GM12878 (cell line): Measurements from ENCODE around the gene TMC5. TPM values are rescaled to one million over a fixed set of nuclear protein-coding genes. Genes with fewer than 3 reads are reported as not detected.

Source experiments
- ATAC-seq: fragments of 200-7000 bp; cut with Tn5 transposase; 3 replicates; pipeline ENCODE4 v1.9.1; 2020; ENCODE audit warnings: mild to moderate bottlenecking, moderate library complexity
- BruUV-seq: library from RNA; stranded (reverse); fragments of 400-500 nt; replicated peaks from 2 replicates; lab custom pipeline; 2021; lab: Mats Ljungman, UMichigan
- CTCF ChIA-PET: fragments of 300-600 bp; sonication (Branson Sonifier 250); formaldehyde crosslinking; extraction: SDS; loops from one replicate; lab custom pipeline; 2021; ENCODE audit warnings: inconsistent platforms; lab: Yijun Ruan, JAX
- POLR2A ChIA-PET: fragments of 350-600 bp; formaldehyde crosslinking; extraction: SDS; loops from one replicate; lab custom pipeline; 2021; ENCODE audit warnings: inconsistent platforms; lab: Charles Lee
- RAD21 ChIA-PET: fragments of 300-600 bp; sonication (Branson Sonifier 250); formaldehyde crosslinking; loops from one replicate; lab custom pipeline; 2023; ENCODE audit warnings: antibody characterized with exemption; ENCODE audit not compliant: unreplicated experiment; lab: Charles Lee
- SMC1A ChIA-PET: fragments of 300-600 bp; sonication (Branson Sonifier 250); formaldehyde crosslinking; loops from one replicate; lab custom pipeline; 2023; ENCODE audit not compliant: unreplicated experiment, uncharacterized antibody; lab: Charles Lee
- DNase-seq: peaks from one replicate; pipeline ENCODE4 v3.0.0-alpha.2; 2011; ENCODE audit warnings: low read depth, low spot score
- FAIRE-seq: peaks from 3 replicates; lab custom pipeline; 2011; peaks lifted over from hg19 to GRCh38; lab: Jason Lieb, UNC
- H2AFZ ChIP-seq: 2 replicates; pipeline ENCODE4 v1.6.0; 2011; ENCODE audit warnings: low read depth, low read length, control low read depth; ENCODE audit not compliant: control insufficient read depth
- H3K27ac ChIP-seq: 2 replicates; pipeline ENCODE4 v1.5.1; 2011; ENCODE audit warnings: control low read depth; ENCODE audit not compliant: control insufficient read depth, insufficient read depth
- H3K27me3 ChIP-seq, 2 experiments: replicated peaks in 1 of 2; 2 replicates each; pipeline versions ENCODE4 v1.6.0 to v1.6.1; 2011; ENCODE audit warnings: low read length in 1 of 2; ENCODE audit not compliant: control insufficient read depth in 2 of 2, insufficient read depth in 2 of 2
- H3K36me3 ChIP-seq, 2 experiments: 2 replicates each; pipeline ENCODE4 v1.5.1; 2011; ENCODE audit warnings: low read length in 1 of 2; ENCODE audit not compliant: control insufficient read depth in 2 of 2, insufficient read depth in 2 of 2
- H3K4me1 ChIP-seq: 2 replicates; pipeline ENCODE4 v1.6.1; 2011; ENCODE audit warnings: mild to moderate bottlenecking, low read length, moderate library complexity, mixed read lengths; ENCODE audit not compliant: control insufficient read depth, insufficient read depth
- H3K4me2 ChIP-seq: 2 replicates; pipeline ENCODE4 v1.6.0; 2011; ENCODE audit warnings: control low read depth; ENCODE audit not compliant: control insufficient read depth, insufficient read depth
- H3K4me3 ChIP-seq: fragments of 200-600 bp; sonication (generic); 2 replicates; pipeline ENCODE4 v1.5.1; 2016
- H3K79me2 ChIP-seq: 2 replicates; pipeline ENCODE4 v1.6.0; 2011; ENCODE audit warnings: low read length; ENCODE audit not compliant: control insufficient read depth, insufficient read depth
- H3K9ac ChIP-seq: 2 replicates; pipeline ENCODE4 v1.8.0; 2011; ENCODE audit warnings: low read length, control low read depth, mixed read lengths; ENCODE audit not compliant: control insufficient read depth, insufficient read depth
- H3K9me3 ChIP-seq: replicated peaks from 3 replicates; pipeline ENCODE4 v1.5.1; 2011; ENCODE audit warnings: mild to moderate bottlenecking, low read length; ENCODE audit not compliant: control insufficient read depth, insufficient read depth
- H4K20me1 ChIP-seq: 2 replicates; pipeline ENCODE4 v1.6.0; 2011; ENCODE audit not compliant: control insufficient read depth, insufficient read depth
- CEBPZ ChIP-seq: fragments of 150-350 bp; IDR thresholded peaks from 2 replicates; pipeline ENCODE4 v1.6.1; 2016; ENCODE audit warnings: low read depth, low read length
- EP300 ChIP-seq, 2 experiments: fragments of 150-350 bp in 1 of 2; IDR thresholded peaks; 2 replicates each; pipeline ENCODE4 v1.6.1; 2011 to 2012; ENCODE audit warnings: low read depth in 2 of 2, low read length in 2 of 2, borderline replicate concordance in 1 of 2, improper control_type of control experiment in 1 of 2, inconsistent platforms in 1 of 2; ENCODE audit not compliant: control insufficient read depth in 1 of 2
- FOXM1 ChIP-seq: IDR thresholded peaks from 2 replicates; pipeline ENCODE4 v1.6.1; 2012; ENCODE audit warnings: low read depth, mild to moderate bottlenecking, inconsistent platforms, low read length, moderate library complexity
- IKZF1 ChIP-seq: fragments of 450-650 bp; conservative IDR thresholded peaks from 2 replicates; pipeline ENCODE4 v1.6.1; 2017; ENCODE audit warnings: antibody characterized with exemption, mild to moderate bottlenecking
- MYB ChIP-seq: fragments of 150-350 bp; IDR thresholded peaks from 2 replicates; pipeline ENCODE4 v1.6.1; 2014; ENCODE audit warnings: mild to moderate bottlenecking, low read depth, low read length, borderline replicate concordance
- RBBP5 ChIP-seq: fragments of 200-600 bp; sonication (generic); conservative IDR thresholded peaks from 2 replicates; pipeline ENCODE4 v1.6.1; 2016
- RCOR1 ChIP-seq: conservative IDR thresholded peaks from 2 replicates; pipeline ENCODE4 v1.6.1; 2012; ENCODE audit warnings: low read depth, low read length, improper control_type of control experiment
- SMARCA5 ChIP-seq: fragments of 450-650 bp; IDR thresholded peaks from 2 replicates; pipeline ENCODE4 v1.6.1; 2017; ENCODE audit warnings: mild to moderate bottlenecking
- SUZ12 ChIP-seq: fragments of 200-600 bp; sonication (generic); IDR thresholded peaks from one replicate; pipeline ENCODE4 v1.6.1; 2018; ENCODE audit warnings: antibody characterized with exemption, mild to moderate bottlenecking; ENCODE audit not compliant: unreplicated experiment
- WGBS: methylation state at CpG from one replicate; pipeline ENCODE4 v1.1.6; 2016; ENCODE audit warnings: low lambda C conversion rate; ENCODE audit not compliant: insufficient replicate concordance, insufficient coverage; ENCODE audit errors: missing lambda C conversion rate; 5-methylcytosine and 5-hydroxymethylcytosine counted together
- in situ Hi-C: fragments of 300-500 bp; cut with MboI; formaldehyde crosslinking; loops from 9 replicates; pipeline ENCODE4 v1.14.3; 2018; ENCODE audit warnings: mixed read lengths
- intact Hi-C: fragments of 100-400 bp; cut with micrococcal nuclease; formaldehyde crosslinking; loops from one replicate; pipeline ENCODE4 v1.14.2; 2022; ENCODE audit not compliant: unreplicated experiment
- polyA plus RNA-seq, 11 experiments: library from polyadenylated mRNA; depleted of rRNA in 4 of 11; unstranded in 6 of 11; stranded (reverse) in 5 of 11; fragments of >200 nt; fragmentation: Nextera tagmentation in 4 of 11; fragmentation: Illumina TruSeq in 1 of 11; extraction: Ambion mirVana in 4 of 11; extraction: Trizol in 1 of 11; gene quantifications; 1 replicate in 1 of 11; 2 replicates in 10 of 11; pipeline versions ENCODE4 v1.2.1 to v1.2.3, GENCODE V29; 2011 to 2016; ENCODE audit warnings: inconsistent platforms in 2 of 11, missing spikeins in 2 of 11, low read depth in 1 of 11
- total RNA-seq, 4 experiments: library from RNA; depleted of rRNA in 3 of 4; stranded (reverse); fragments of >200 nt in 3 of 4; fragmentation: Illumina TruSeq in 1 of 4; extraction: Trizol in 1 of 4; gene quantifications; 2 replicates each; pipeline versions ENCODE4 v1.2.1 to v1.2.3, GENCODE V29; 2013 to 2021
- TF ChIP-seq, protein P1 (sequence below): IDR thresholded peaks from 2 replicates; pipeline ENCODE4 v1.6.1; 2011; ENCODE audit warnings: mild to moderate bottlenecking, low read depth, low read length, moderate library complexity; ENCODE audit not compliant: insufficient replicate concordance

TMC5 gene
- total and polyA plus RNA-seq, 10 of the 15 experiments (the other 5 are each of a cell fraction or from before 2014, with no cell fraction given) = 0.01 to 0.10 (median 0.07) TPM; not detected in 5

DNA sequence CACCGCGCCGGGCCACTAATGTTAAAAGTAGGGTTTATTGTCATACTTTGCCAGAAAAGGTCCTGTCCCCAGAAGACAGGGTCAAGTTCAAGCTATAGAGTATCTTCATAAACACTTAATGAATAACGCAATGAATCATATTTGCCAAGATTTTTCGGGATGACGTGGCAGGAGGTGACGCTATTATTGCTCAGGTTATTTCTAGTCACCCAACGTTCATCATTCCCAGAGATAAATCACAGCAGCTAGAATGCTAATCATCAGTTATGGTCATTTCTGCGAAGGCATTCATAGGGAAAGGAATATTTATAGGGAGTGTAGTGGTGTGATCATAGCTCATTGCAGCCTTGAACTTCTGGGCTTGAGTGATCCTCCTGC lies 2.0 kb downstream of the TMC5 start:
- FAIRE-seq = no peak
- ChIA-PET CTCF (interaction anchor here (1.1 kb wide), 1 partner anchor 83 kb away, joined by 3 read pairs; no protein-coding TSS in a partner anchor), SMC1A (no interaction called here), POLR2A (no interaction called here), RAD21 (no interaction called here)
- H3K27me3 ChIP-seq = no peaks in the 10 kb centered on the region
- H3K4me3 ChIP-seq = no peak overlapping the region
- DNase-seq = no peak
- no peak overlapping the region for H3K27ac ChIP-seq
- TF ChIP-seq SUZ12 = no peak
- TF ChIP-seq EP300 (IDR thresholded peaks at IDR 0.05; ENCODE audit: borderline replicate concordance in 1 of 2, control insufficient read depth in 1 of 2, low read depth in 2 of 2, low read length in 2 of 2) = no peak
- TF ChIP-seq RBBP5 = no peak
- TF ChIP-seq, protein P1, sequence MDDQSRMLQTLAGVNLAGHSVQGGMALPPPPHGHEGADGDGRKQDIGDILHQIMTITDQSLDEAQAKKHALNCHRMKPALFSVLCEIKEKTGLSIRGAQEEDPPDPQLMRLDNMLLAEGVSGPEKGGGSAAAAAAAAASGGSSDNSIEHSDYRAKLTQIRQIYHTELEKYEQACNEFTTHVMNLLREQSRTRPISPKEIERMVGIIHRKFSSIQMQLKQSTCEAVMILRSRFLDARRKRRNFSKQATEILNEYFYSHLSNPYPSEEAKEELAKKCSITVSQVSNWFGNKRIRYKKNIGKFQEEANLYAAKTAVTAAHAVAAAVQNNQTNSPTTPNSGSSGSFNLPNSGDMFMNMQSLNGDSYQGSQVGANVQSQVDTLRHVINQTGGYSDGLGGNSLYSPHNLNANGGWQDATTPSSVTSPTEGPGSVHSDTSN = no peak
- no peak for TF ChIP-seq FOXM1
- H3K36me3 ChIP-seq = no peaks in the 10 kb centered on the region
- ATAC-seq = no peak
- H2AFZ ChIP-seq = no peak overlapping the region
- H3K4me2 ChIP-seq = no peak overlapping the region
- WGBS = 81% methylated on average over 9 of the region's 9 CpGs
- no peaks in the 10 kb centered on the region for H3K4me1 ChIP-seq
- no peaks in the 10 kb centered on the region for H3K79me2 ChIP-seq
- H3K9me3 ChIP-seq = no peaks in the 10 kb centered on the region
- H3K9ac ChIP-seq = no peak overlapping the region
- BruUV-seq = no TSS peak
- intact Hi-C loops (no loop called here), in situ Hi-C loops (no loop called here)
- H4K20me1 ChIP-seq = no peaks in the 10 kb centered on the region

DNA sequence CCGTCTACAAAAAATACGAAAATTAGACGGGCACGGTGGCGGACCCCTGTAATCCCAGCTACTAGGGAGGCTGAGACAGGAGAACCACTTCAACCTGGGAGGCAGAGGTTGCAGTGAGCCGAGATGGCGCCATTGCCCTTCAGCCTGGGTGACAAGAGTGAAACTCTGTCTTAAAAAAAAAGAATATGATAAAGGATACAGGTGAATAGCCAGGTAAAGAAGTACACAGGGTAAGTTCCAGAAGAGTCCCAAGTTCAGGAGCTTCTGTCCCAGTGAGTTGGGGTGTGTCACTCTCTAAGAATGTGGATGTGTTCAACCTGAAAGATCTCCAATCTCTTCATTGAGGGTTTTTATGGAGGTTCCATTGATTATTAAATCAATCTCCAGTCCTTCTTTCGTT lies 6.8 kb downstream of the TMC5 start:
- H2AFZ ChIP-seq = no peak overlapping the region
- no peak for FAIRE-seq
- peaks cover 0 to 3% of the 10 kb centered on the region in 2 experiments; a peak in 2 of 4 replicates for H3K27me3 ChIP-seq
- RAD21 ChIA-PET = no interaction called here
- no peak for ATAC-seq
- no peaks in the 10 kb centered on the region for H3K79me2 ChIP-seq
- in situ Hi-C loops = no loop called here
- DNase-seq = no peak
- no peak overlapping the region for H3K4me2 ChIP-seq
- WGBS = 55% methylated on average over 8 of the region's 8 CpGs
- H3K4me3 ChIP-seq = no peak overlapping the region
- no peak overlapping the region for H3K9ac ChIP-seq
- POLR2A ChIA-PET = no interaction called here
- no TSS peak for BruUV-seq
- no peaks in the 10 kb centered on the region for H3K9me3 ChIP-seq
- H3K36me3 ChIP-seq = no peaks in the 10 kb centered on the region
- SMC1A ChIA-PET = interaction anchor here (0.6 kb wide), 1 partner anchor 12 kb away, joined by 3 read pairs; no protein-coding TSS in a partner anchor
- intact Hi-C loops = no loop called here
- no peak for TF ChIP-seq IKZF1
- TF ChIP-seq RCOR1 = no peak
- TF ChIP-seq CEBPZ = no peak
- TF ChIP-seq MYB = no peak
- no peak for TF ChIP-seq SMARCA5
- TF ChIP-seq, all 136 proteins: peak for 0
- no peak overlapping the region for H3K27ac ChIP-seq
- H4K20me1 ChIP-seq = no peaks in the 10 kb centered on the region
- CTCF ChIA-PET = interaction anchor here (1.6 kb wide), 1 partner anchor 60 kb away, joined by 3 read pairs; no protein-coding TSS in a partner anchor
- H3K4me1 ChIP-seq = no peaks in the 10 kb centered on the region
